COLO668 (cell line): Measurements from ENCODE around the gene LANCL2.
"Not testable (repeated sequence)": the region's sequence is repeated elsewhere in the genome, so short reads cannot be mapped to it uniquely, and the experiment has no call there.

Experiments
- DNase-seq: peaks from one replicate; lab custom pipeline; 2025; ENCODE audit not compliant: unreplicated experiment; lab: John Stamatoyannopoulos, UW

LANCL2 gene, protein sequence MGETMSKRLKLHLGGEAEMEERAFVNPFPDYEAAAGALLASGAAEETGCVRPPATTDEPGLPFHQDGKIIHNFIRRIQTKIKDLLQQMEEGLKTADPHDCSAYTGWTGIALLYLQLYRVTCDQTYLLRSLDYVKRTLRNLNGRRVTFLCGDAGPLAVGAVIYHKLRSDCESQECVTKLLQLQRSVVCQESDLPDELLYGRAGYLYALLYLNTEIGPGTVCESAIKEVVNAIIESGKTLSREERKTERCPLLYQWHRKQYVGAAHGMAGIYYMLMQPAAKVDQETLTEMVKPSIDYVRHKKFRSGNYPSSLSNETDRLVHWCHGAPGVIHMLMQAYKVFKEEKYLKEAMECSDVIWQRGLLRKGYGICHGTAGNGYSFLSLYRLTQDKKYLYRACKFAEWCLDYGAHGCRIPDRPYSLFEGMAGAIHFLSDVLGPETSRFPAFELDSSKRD

DNA sequence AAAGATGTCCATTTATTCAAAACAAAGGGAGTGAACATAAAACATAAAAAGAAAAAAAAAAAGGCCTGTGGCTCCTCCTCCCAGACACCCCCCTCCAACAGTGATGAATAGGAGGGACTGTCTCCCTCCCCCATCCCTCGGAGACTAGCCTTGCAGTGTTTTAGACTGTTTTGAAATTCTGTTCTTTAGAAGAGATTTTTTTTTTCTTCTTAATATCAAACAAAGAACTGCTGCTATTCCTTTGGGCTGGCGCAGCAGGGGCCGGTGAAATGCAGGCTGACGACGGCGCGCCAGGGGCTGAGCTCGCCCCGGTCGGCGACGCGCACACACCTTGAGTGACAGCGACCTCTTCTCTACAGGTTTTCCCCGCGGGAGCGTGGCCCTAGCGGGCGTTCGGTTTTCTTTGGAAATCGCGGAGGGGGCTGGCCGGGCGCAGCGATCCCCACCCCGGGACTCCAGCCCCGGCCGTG is at the start of gene LANCL2:
Gene LANCL2 (plus strand): TSS at position 133 of the 470 bp plus-strand sequence. CDS start 689 bp downstream, outside the sequence.
- DNase-seq, result peak; percentile 87

DNA sequence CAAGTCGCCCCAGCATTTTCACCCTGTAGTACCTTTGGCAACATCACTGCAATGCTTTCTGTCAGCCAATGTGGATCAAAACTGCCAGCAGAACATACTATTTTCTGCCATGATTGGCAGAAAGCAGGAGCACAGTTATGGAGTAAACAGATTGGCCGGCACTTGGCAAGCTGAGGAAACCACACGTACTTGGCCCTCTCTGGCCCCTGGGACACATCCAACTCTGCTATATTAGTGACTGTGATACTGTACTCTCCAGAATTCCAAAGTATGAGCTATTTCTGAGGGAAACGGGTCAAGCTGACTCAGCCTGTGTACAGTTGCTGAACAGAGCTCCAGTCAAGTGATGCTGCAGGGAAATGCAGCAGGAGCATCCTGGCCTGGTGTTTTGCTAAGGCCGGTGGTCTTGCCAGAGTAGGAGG is 39.8 kb upstream of the LANCL2 start:
- DNase-seq, result no peak

DNA sequence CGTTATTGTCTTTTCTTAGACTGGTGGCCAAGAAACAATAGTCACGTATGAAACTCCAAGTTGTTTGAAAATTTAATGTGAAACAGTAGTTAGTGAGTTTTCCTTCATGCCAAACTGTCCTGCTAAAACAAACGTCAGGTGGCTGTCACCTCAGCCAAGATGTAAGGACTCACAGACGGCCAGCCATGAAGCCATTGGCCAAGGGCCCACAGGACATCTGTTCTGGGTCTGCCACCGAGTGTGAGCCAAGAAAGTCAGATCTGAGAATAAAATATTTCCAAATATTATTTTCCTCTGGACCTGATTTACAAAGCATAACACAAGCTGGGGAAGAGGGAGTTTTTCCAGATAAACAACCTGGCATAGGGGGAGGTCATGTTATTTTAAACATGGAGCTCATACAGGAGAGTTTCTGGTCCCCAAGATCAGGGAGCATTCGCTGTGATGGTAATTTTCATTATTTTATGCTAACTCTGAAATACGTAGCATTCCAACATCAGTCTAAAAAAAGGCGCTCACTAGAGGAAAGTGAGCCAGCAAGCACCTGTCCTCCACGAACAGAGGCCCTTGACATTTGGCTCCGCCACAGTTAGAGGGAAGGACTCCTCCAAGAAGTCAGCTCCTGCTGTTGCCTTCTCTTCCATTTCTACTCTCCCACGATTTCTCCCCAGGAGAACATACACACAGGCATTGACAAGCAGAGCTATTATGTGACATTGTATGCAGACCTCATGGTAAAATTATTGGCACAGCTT is 38.9 kb upstream of the LANCL2 start:
- no peak for DNase-seq

DNA sequence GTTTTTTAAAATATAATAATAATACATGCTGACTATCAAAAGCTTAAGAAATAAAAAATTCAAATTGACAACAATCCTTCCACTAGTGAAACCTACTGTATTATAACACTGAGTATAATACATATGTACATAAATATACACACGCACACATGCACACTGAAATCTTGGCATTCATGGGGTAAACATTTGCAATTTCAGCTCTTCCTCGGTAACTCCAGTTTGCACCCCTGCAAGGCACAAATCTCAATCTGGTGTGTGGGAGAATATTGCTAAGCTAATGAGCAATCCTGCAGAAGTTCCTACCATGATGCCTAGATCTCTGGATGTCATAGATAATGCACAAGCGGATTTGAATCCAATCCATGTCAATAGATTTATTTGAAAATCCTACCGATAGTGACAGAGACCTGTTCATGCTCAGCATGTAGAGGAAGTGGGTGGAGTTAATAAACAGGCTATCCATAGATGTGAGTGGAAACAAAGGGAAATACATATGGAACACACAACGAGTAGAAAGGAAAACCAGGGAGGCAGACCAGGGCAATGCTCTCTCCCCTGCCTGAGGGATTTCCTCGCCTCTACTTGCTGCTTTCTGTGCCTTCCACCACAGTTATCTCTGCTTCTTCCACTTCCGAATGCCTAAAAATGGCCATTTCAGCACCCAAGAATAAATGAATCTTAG is 38.1 kb upstream of the LANCL2 start:
- DNase-seq, result no peak

DNA sequence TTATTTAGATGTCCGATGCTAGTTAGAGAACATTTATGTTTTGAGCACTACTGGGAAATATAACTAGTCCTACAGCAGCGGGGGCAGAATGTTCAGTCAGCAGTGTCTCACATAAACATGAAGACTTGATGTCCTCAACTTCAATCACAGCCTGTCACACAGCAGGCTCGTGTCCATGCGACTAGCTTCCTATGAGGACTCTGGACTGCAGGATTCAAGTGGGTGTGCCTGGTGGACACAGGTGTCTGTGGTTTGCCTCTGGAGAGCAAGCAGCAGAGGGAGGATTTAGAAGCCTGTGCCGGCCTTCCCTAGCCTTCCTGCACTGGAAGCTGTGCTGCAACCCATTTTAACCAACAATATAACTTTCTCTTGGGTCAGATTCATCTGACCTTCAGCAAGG is 30.0 kb upstream of the LANCL2 start:
- DNase-seq, result no peak

DNA sequence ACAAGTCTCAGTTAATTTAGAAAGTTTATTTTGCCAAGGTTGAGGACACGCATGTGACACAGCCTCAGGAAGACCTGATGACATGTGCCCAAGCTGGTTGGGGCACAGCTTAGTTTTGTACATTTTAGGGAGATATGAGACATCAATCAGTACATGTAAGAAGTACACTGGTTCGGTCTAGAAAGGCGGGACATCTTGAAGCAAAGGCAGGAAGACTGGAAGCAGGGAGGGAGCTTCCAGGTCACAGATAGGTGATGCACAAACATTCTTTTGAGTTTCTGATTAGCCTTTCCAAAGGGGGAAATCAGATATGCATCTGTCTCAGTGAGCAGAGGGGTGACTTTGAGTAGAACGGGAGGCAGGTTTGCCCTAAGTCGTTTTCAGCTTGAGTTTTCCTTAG is 29.4 kb upstream of the LANCL2 start:
- no peak for DNase-seq

DNA sequence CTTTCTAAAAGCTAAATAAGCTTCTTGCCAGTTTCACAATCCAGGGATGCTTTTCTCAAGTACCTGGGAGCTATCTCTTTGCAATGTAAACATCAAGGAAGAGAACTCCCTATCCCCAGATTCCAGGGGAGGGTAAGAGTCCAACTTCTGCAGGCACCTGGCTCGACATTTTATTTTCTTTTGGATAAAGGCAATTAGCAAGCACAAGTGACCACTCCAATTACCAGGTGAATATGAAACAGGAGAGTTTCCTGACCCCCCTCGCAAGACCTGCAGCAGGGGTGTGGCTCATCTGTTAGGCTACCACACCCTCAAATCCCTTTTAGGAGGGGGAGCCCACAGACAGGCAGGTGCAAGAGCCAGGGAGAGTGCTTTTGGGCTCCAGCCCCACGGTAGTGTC is 28.6 kb upstream of the LANCL2 start:
- no peak for DNase-seq

DNA sequence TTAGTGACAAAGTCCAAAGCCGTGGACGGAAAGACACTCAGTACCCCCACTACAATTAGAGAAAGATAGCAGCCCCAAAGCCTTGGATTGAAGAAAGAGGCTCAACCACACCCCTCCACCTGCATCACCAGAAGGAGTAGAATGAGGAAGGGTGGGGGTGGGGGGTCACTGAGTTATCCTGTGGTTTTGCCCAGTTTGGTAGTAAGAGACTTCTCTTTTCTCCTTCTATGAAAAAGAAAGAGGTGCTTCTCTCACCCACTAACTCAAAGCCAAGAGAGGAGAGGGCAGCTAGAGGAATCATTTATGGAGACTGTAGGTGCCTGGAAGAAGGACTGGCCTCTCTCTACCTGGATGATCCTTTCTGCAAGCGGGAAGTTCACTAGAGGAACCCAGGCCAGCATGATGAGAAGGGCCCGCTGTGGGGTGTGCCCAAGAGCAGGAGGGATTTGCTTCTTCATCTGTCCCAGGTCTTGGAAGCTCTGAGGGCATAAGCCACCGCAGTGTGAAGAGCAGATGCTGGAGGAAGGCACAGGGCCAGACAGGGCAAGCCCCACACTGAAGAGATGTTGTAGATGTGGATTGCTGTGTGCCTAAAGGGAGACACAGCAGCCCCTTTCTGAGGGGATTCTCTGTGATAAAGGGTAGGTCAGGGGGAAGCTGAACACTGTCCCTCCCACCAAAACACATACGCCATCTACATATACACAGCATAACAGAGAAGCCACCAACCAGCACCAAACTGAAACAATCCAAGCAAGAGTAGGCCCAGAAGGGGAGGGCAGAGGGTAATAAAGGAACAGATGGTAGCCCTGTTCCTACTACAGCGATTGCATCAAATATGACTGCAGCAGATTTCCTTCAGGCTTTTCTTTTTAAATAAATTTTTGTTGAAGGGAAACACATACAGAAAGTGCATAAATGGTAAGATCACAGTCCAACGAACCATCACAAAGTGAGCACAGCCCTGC is 25.8 kb upstream of the LANCL2 start:
- DNase-seq, result no peak

DNA sequence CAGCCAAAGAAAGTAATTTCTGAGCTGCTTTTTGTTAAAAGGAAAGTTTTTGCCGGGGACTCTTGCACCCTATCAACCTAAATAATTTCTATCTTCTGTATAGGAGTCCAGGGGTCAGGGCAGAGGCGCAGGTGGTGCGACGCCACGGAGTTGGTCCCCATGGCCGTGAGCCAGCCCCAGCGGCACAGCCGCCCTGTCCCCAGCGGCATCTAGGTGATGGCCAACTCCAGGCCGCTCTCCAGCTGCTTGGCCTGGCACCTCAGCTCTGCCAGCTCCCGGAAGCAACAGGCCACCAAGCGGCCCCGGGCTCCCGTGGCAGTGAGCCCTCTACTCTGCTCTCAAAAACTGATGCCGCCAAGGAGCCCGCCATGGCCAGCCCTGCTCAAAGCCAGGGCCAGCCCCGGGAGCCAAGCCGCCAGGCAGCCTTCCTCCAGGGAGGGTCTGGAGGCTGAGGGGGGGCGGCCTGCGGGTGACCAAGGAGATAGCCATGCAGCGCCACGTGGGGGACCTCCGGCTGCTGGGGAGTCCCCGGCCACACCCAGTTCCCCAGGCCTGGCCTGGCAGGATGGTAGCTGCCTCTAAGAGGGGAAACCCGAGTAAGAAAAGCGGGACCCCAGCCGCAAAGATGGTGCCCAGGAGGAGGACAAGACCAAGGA is 22.8 kb upstream of the LANCL2 start:
- DNase-seq, result no peak

DNA sequence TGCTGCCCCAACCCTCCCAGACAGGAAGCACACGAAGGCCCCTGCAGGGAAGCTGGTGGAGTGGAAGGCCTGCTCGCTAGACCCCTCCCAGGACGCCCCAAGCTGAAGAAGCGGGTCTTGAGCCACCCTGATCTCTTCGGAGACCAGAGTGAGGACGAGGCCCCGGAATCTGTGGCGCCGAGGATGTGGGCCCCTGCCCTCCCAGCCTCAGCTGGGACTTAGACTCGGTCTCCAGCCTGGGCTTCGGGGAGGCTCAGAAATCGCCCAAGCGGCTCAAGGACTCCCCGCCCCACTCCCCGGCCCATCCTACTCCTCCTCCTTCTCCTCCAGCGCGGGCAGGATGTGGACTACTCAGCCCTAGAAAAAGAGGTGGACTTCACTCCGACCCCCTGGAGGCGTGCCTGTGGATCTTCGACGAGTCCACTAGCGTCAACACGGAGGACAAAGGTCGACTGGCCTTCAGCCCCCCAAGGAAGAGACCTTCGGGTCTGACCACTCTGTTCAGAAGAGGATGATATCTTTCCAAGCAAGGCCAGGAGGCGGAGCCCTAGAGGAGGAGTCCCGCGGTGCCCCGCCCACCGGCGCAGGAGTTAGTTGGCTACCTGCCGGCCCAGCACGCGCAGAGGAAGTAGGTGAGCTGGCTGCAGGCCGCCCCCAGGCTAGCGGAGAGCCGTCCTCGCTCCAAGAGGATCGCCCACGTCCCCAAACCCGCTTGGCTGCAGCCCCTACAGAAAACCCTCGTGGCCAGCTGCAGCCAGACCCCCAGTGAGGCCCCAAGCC is 21.9 kb upstream of the LANCL2 start:
- DNase-seq, result no peak

DNA sequence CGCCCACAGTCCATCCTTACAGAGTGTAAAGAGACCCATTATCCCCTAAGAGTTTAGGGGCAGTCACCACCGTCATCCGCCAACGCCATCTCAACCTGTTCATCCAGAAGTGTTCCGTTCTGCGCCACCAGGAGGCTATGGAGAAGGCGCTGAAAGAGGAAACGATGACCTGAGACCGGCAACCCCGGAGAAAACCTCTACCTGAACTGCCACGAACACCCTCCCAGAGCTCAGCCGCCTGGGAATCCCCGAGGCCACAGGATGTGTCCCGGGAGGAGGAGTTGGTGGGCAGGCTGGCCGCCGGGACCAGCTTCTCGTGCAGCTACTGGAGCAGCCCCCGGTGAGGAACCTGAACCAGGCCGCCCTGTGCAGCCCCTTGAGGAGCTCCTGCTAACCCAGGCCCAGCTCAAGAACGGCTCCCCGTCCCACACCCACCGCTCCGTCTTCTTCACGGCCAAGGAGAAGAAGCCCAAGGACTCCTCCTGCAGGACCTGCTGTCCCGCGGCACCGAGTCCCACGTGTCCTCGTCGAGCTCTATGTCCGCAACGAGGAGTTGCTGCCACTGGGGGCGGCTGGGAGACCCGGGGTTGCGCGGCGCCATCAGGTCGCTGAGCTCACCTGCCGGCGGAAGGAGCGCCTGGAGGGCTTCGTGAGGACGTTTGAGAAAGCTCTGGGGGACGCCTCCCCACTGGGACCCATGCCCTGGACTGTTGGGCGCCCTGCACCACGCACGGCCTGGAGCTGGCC is 21.1 kb upstream of the LANCL2 start:
- no peak for DNase-seq

DNA sequence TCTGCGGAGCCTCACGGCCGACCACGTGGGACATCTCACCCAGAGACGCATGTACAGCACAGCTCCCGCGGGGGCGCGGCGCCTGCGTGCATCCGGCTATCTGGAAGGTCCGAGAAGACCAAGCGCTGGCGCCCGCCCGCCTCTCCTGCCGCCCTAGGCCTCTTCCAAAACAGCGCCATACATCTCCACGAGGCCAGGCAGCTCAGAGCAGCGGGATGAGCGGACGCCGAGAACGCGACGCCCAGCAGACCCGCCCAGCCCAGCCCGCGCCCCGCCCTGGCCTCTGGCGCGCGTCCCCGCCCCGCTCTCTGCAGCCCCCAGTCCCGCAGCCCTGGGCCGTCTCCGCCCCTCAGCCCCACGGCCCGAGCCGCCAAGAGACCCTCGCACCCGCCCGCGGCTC is 20.3 kb upstream of the LANCL2 start:
- no peak for DNase-seq

DNA sequence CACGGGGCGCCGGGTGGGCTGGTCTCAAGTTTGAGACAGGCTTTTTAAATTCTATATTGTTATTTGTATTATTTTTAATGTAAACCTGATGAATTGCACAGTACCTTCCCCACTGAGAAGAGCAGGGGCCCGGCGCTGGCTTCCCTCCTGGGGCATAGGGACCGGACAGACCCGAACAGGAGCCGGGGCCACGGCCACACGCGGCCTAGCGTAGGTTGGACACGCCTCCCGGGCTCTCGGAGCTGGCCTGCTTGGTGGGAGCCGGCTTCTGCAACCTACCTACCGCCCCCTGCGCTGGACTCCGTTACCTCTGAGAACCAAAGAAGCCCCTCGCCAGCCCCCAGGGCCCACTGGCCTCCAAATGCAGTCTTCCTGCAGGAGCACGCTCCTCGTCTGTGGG is 19.8 kb upstream of the LANCL2 start:
- no peak for DNase-seq

DNA sequence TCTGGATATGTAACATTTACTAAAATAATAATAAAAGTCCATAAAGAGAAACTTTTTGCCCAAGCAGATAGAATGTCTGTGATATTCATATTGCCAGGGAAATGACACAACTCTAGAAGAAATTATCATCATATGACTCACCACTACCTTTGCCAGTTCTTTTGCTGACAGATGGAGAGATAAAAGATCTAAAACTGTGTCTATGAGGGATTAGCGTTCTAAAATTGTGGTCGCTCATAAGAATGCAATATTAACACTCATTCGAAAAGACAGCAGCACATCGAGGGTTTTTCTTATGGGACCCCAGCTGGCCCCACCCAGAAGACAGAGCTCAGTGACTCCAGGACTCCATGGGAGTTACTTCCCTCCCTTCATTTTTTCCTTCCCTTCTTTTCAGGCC is 16.6 kb upstream of the LANCL2 start:
- DNase-seq, result no peak

DNA sequence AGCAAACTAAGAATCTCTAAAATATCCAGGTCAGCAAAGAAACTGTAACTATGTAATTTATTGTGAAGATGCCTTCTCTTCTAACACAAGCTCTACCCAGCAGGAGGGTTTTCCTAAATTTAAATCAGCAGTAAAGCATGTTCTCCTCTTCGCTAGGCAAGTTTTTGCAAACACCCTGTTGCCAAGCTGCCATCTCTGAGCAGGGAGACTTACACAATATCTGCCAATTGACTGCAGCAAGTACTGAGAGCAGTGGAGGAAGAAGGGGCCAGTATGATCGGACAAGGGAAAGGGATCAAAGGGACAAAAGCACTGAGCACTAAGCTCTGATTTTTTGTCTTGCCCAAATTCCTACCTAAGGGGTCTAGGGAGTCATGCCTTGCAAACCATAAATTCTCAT is 16.0 kb upstream of the LANCL2 start:
- DNase-seq, result no peak

DNA sequence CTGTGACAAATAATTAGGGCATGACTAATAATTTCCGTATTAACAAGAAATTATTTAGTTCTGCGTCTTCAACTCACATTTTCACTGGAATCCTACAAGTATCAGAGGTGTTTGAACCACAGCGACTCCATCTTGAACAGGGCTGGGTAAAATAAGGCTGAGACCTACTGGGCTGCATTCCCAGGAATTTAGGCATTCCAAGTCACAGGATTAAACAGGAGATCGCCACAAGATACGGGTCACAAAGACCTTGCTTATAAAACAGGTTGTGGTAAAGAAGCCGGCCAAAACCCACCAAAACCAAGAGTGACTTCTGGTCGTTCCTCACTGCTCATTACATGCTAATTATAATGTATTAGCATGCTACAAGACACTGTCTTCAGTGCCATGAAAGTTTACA is 14.9 kb upstream of the LANCL2 start:
- DNase-seq, result no peak

DNA sequence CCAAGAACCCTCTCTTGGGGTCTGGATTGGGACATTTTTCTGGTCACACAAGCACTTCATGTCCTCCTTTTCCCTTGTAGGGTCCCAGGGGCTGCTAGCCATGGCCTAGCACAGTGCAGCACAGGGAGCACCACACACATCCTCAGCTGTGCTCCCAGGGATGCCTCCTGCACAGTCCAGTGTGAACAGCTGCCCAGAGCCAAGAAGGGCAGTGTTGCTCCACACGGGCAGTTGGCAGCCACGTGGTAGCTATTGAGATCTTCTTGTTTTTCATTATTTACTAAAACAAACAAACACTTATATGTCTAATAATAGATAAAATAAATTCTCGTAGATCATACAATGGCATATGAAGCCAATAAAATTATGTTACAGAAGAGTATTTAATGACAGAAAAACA is 13.9 kb upstream of the LANCL2 start:
- no peak for DNase-seq

DNA sequence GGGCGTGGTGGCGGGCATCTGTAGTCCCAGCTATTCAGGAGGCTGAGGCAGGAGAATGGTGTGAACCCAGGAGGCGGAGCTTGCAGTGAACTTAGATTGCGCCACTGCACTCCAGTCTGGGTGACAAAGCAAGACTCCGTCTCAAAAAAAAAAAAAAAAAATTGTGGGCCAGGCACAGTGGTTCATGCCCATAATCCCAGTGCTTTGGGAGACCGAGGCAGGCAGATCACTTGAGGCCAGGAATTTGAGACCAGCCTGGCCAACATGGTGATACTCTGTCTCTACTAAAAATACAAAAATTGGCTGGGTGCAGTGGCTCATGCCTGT is 12.2 kb upstream of the LANCL2 start:
- not testable (repeated sequence) for DNase-seq

DNA sequence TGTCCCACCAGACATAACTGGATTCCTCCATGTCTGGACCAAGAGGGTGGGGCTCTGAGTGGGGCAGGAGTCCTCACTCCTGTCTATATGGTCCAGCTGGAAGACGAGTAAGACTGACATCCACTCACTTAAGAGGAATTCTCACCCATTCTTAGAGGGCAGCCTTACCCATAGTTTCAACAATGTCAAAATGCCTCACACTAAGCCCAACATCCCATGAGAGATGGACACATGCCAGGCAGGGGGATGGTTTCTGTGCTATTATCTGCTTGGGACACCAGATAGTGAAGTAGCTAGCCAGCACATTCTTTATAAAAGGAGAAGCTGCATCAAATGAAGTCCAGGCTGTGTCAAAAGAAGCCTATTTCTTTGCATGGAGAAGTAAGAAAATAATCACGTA is 4.7 kb upstream of the LANCL2 start:
- DNase-seq, result no peak
